Coronary artery (tissue), 2 donors: ENCODE data around the gene FGFR1OP2.
"Not testable (repeated sequence)": the region's sequence is repeated elsewhere in the genome, so short reads cannot be mapped to it uniquely, and the experiment has no call there.

ENCODE experiments used
- DNase-seq: peaks from one replicate; pipeline ENCODE4 v3.0.0-alpha.2; 2017; ENCODE audit warnings: low spot score
- H3K27ac ChIP-seq, 2 donors: fragments of 200-600 bp; sonication (generic); one replicate each; pipeline ENCODE4 v1.5.1; 2016 to 2019
- H3K4me3 ChIP-seq: fragments of 200-600 bp; sonication (generic); 2 replicates; pipeline ENCODE4 v1.5.1; 2016; ENCODE audit warnings: mild to moderate bottlenecking, moderate library complexity
- TF ChIP-seq, protein P1 (sequence below): fragments of 200-600 bp; sonication (generic); IDR thresholded peaks from one replicate; pipeline ENCODE4 v1.5.1; 2019; ENCODE audit warnings: antibody characterized with exemption

Gene FGFR1OP2

DNA sequence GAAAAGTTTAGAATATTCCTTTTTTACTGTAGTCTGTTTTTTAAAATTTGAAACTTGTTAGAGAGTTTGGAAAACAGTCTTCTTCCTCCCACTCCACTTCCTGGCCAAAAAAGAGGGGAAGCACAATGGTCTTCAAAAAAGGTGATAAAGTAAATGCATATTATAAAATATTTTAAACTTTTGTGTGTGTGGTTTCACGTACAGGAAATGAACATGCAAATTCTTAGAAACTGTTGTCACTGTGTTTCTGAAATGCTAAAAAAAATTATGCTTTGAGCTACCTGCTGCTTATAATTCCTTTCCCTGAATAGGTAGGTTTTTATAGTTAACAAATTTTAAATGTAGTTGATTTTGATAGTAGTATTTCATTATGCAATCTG, 2.9 kb downstream of the FGFR1OP2 start:
- Histone ChIP-seq H3K4me3 (peak overlapping the region; percentile 96), H3K27ac (peak overlapping the region in 1 of 2 donors; percentile 5)
- TF ChIP-seq, protein P1, sequence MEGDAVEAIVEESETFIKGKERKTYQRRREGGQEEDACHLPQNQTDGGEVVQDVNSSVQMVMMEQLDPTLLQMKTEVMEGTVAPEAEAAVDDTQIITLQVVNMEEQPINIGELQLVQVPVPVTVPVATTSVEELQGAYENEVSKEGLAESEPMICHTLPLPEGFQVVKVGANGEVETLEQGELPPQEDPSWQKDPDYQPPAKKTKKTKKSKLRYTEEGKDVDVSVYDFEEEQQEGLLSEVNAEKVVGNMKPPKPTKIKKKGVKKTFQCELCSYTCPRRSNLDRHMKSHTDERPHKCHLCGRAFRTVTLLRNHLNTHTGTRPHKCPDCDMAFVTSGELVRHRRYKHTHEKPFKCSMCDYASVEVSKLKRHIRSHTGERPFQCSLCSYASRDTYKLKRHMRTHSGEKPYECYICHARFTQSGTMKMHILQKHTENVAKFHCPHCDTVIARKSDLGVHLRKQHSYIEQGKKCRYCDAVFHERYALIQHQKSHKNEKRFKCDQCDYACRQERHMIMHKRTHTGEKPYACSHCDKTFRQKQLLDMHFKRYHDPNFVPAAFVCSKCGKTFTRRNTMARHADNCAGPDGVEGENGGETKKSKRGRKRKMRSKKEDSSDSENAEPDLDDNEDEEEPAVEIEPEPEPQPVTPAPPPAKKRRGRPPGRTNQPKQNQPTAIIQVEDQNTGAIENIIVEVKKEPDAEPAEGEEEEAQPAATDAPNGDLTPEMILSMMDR = no peak
- DNase-seq = no peak

DNA sequence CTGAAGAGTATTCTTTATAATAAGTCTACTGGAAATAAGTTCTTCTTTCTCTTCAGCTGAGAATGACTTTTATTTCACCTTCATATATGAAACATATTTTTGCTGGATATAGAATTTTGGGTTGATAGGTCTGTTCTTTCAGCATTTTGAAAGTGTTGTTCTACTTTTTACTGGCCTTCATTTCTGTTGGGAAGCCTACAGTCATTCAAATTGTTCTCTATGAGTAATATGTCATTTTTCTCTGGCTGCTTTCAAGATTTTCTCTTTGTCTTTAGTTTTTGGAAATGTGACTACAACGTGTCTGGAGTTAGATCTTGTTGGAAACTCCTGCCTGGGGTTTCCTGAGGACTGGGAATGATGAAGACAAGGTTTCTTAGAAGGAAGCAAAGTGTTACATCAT, 10.0 kb downstream of the FGFR1OP2 start:
- H3K4me3 ChIP-seq = no peak overlapping the region
- H3K27ac ChIP-seq = no peak overlapping the region
- TF ChIP-seq, protein P1 = no peak
- no peak for DNase-seq

- H3K4me3 ChIP-seq = no peak overlapping the region
- no peak overlapping the region for H3K27ac ChIP-seq
- DNase-seq = no peak
- TF ChIP-seq, protein P1 = no peak
Observed at GRCh38 chr12:26953447-26953846, 15.2 kb downstream of the FGFR1OP2 start.

GRCh38 chr12:26954027-26954426, 15.8 kb downstream of the FGFR1OP2 start:
- DNase-seq = no peak
- TF ChIP-seq, protein P1 = no peak

GRCh38 chr12:26961391-26961790, 23.1 kb downstream of the FGFR1OP2 start:
- not testable (repeated sequence) for DNase-seq, H3K27ac ChIP-seq, H3K4me3 ChIP-seq

More at GRCh38 chr12:26954027-26954426, 15.8 kb downstream of the FGFR1OP2 start:
- H3K4me3 ChIP-seq = no peak overlapping the region
- H3K27ac ChIP-seq = no peak overlapping the region

- TF ChIP-seq, protein P1 = no peak
- DNase-seq = no peak
- H3K4me3 ChIP-seq = no peak overlapping the region
Observed at GRCh38 chr12:26961803-26962202, 23.5 kb downstream of the FGFR1OP2 start.

GRCh38 chr12:26963413-26963812, 25.1 kb downstream of the FGFR1OP2 start:
- no peak overlapping the region for H3K27ac ChIP-seq
- TF ChIP-seq, protein P1 = no peak
- no peak overlapping the region for H3K4me3 ChIP-seq
- no peak for DNase-seq

More at GRCh38 chr12:26961803-26962202, 23.5 kb downstream of the FGFR1OP2 start:
- H3K27ac ChIP-seq = no peak overlapping the region

GRCh38 chr12:26966842-26967241, 28.6 kb downstream of the FGFR1OP2 start:
- Histone ChIP-seq H3K4me3 (no peak overlapping the region), H3K27ac (no peak overlapping the region)
- TF ChIP-seq, protein P1 = no peak
- no peak for DNase-seq
